Measurements from ENCODE around the gene IFI27L1. TPM values are rescaled to one million over a fixed set of nuclear protein-coding genes. Genes with fewer than 3 reads are reported as not detected.

The IFI27L1 gene
- total and polyA plus RNA-seq, 2 donors (not counting 1 experiment from before 2014, with no cell fraction given) = 14.4 to 20.3 TPM

DNA sequence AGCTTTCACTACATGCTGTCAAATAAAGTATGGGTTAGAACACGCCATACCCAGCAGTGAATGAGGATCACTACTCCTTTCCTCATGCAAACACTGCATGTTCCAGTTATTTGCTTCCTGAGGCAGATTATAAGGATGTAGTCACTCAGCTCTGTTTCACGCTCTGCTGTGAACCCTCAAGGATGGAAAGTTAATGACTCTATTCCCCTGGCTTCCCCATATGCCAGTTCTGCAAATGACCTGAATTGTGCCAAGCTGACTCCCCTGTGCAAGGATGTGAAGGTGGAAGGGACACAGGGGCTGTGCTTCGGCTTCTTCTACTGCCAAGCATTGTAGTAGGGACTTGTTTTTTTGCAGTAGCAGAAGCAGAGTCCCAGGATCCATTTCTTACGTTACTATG, 6.8 kb downstream of the IFI27L1 start:
- Histone ChIP-seq H3K4me2 (ENCODE audit: extremely low read depth, insufficient read depth, low read length) (no peak overlapping the region), H3K4me1 (ENCODE audit: control insufficient read depth, extremely low read depth, insufficient read depth, low read length) (peaks cover 5% of the 10 kb centered on the region), H3K27me3 (ENCODE audit: control insufficient read depth, insufficient read depth, low read length) (no peaks in the 10 kb centered on the region), H3K4me3 (replicated peaks in 1 of 4; ENCODE audit: control extremely low read depth in 1 of 4, insufficient read depth in 1 of 4, low read depth in 3 of 4, low read length in 4 of 4) (no peak overlapping the region), H3K9me3 (ENCODE audit: control insufficient read depth, insufficient read depth, low read depth, low read length) (no peaks in the 10 kb centered on the region), H4K20me1 (ENCODE audit: control insufficient read depth, extremely low read depth, insufficient read depth, low read length) (no peaks in the 10 kb centered on the region), H3K27ac (ENCODE audit: insufficient read depth, low read length) (no peak overlapping the region), H3K79me2 (ENCODE audit: control insufficient read depth, insufficient read depth, low read length) (no peaks in the 10 kb centered on the region), H3K36me3 (ENCODE audit: control insufficient read depth, insufficient read depth, low read length) (no peaks in the 10 kb centered on the region), H2AFZ (ENCODE audit: low read length) (no peak overlapping the region), H3K9ac (ENCODE audit: insufficient read depth, low read length) (no peak overlapping the region)
- no peak for TF ChIP-seq EZH2 (IDR thresholded peaks at IDR 0.05; ENCODE audit: low read length, missing control alignments)
- no peak for TF ChIP-seq CTCF (conservative IDR thresholded peaks at IDR 0.05 in 1 of 2, IDR thresholded peaks at IDR 0.05 in 1 of 2; ENCODE audit: low read depth in 1 of 2, low read length in 2 of 2)
- no peak for DNase-seq (ENCODE audit: low read depth in 2 of 2)

- H3K4me3 ChIP-seq (replicated peaks in 1 of 4; ENCODE audit: control extremely low read depth in 1 of 4, insufficient read depth in 1 of 4, low read depth in 3 of 4, low read length in 4 of 4) = no peak overlapping the region
- no peak overlapping the region for H3K9ac ChIP-seq (ENCODE audit: insufficient read depth, low read length)
- no peak overlapping the region for H3K27ac ChIP-seq (ENCODE audit: insufficient read depth, low read length)
- H2AFZ ChIP-seq (ENCODE audit: low read length) = no peak overlapping the region
- H3K4me2 ChIP-seq (ENCODE audit: extremely low read depth, insufficient read depth, low read length) = no peak overlapping the region
- H3K27me3 ChIP-seq (ENCODE audit: control insufficient read depth, insufficient read depth, low read length) = no peaks in the 10 kb centered on the region
- H3K4me1 ChIP-seq (ENCODE audit: control insufficient read depth, extremely low read depth, insufficient read depth, low read length) = peaks cover 5% of the 10 kb centered on the region
- DNase-seq (ENCODE audit: low read depth in 2 of 2) = peak in 1 of 2 donors; percentile 74
- no peaks in the 10 kb centered on the region for H3K79me2 ChIP-seq (ENCODE audit: control insufficient read depth, insufficient read depth, low read length)
- H4K20me1 ChIP-seq (ENCODE audit: control insufficient read depth, extremely low read depth, insufficient read depth, low read length) = no peaks in the 10 kb centered on the region
- H3K9me3 ChIP-seq (ENCODE audit: control insufficient read depth, insufficient read depth, low read depth, low read length) = no peaks in the 10 kb centered on the region
- TF ChIP-seq EZH2 (IDR thresholded peaks at IDR 0.05; ENCODE audit: low read length, missing control alignments) = no peak
- TF ChIP-seq CTCF (conservative IDR thresholded peaks at IDR 0.05 in 1 of 2, IDR thresholded peaks at IDR 0.05 in 1 of 2; ENCODE audit: low read depth in 1 of 2, low read length in 2 of 2) = no peak
- no peaks in the 10 kb centered on the region for H3K36me3 ChIP-seq (ENCODE audit: control insufficient read depth, insufficient read depth, low read length)
These were observed 7.4 kb downstream of the IFI27L1 start for GRCh38 chr14:94088516-94088915.

GRCh38 chr14:94089479-94089878, 8.4 kb downstream of the IFI27L1 start:
- Histone ChIP-seq H3K4me3 (replicated peaks in 1 of 4; ENCODE audit: control extremely low read depth in 1 of 4, insufficient read depth in 1 of 4, low read depth in 3 of 4, low read length in 4 of 4) (no peak overlapping the region), H3K27ac (ENCODE audit: insufficient read depth, low read length) (no peak overlapping the region), H3K4me2 (ENCODE audit: extremely low read depth, insufficient read depth, low read length) (no peak overlapping the region), H3K4me1 (ENCODE audit: control insufficient read depth, extremely low read depth, insufficient read depth, low read length) (peaks cover 5% of the 10 kb centered on the region), H2AFZ (ENCODE audit: low read length) (no peak overlapping the region), H3K9ac (ENCODE audit: insufficient read depth, low read length) (no peak overlapping the region), H3K79me2 (ENCODE audit: control insufficient read depth, insufficient read depth, low read length) (no peaks in the 10 kb centered on the region), H3K9me3 (ENCODE audit: control insufficient read depth, insufficient read depth, low read depth, low read length) (no peaks in the 10 kb centered on the region), H4K20me1 (ENCODE audit: control insufficient read depth, extremely low read depth, insufficient read depth, low read length) (no peaks in the 10 kb centered on the region), H3K27me3 (ENCODE audit: control insufficient read depth, insufficient read depth, low read length) (no peaks in the 10 kb centered on the region), H3K36me3 (ENCODE audit: control insufficient read depth, insufficient read depth, low read length) (no peaks in the 10 kb centered on the region)
- TF ChIP-seq CTCF (conservative IDR thresholded peaks at IDR 0.05 in 1 of 2, IDR thresholded peaks at IDR 0.05 in 1 of 2; ENCODE audit: low read depth in 1 of 2, low read length in 2 of 2) = no peak
- no peak for TF ChIP-seq EZH2 (IDR thresholded peaks at IDR 0.05; ENCODE audit: low read length, missing control alignments)
- DNase-seq (ENCODE audit: low read depth in 2 of 2) = peak in 1 of 2 donors; percentile 51

Data from fibroblast of lung (primary cell).